NB4 (cell line): ENCODE measurements around the gene VPS13C.

Experiments used
- DNase-seq: peaks from one replicate; pipeline ENCODE4 v3.0.0; 2010; ENCODE audit warnings: low read depth
- H3K4me3 ChIP-seq: one replicate; pipeline ENCODE4 v1.5.1; 2011; ENCODE audit warnings: mild to moderate bottlenecking, low read depth, low read length, moderate library complexity
- CTCF ChIP-seq: IDR thresholded peaks from one replicate; pipeline ENCODE4 v1.5.1; 2012; ENCODE audit warnings: low read depth, low read length
- MAX ChIP-seq: IDR thresholded peaks from 2 replicates; pipeline ENCODE4 v1.6.1; 2011; ENCODE audit warnings: low read depth, low read length
- MYC ChIP-seq: IDR thresholded peaks from 2 replicates; pipeline ENCODE4 v1.6.1; 2011; ENCODE audit warnings: low read depth, low read length
- POLR2A ChIP-seq: IDR thresholded peaks from 2 replicates; pipeline ENCODE4 v1.6.1; 2011; ENCODE audit warnings: mild to moderate bottlenecking; ENCODE audit not compliant: insufficient read length; ENCODE audit errors: extremely low read depth

The VPS13C gene

GRCh38 chr15:62087671-62088352 is 27.6 kb upstream of the VPS13C start:
- DNase-seq = no peak
- no peak overlapping the region for H3K4me3 ChIP-seq
- TF ChIP-seq POLR2A (no peak), MYC (no peak), MAX (no peak), CTCF (no peak)

GRCh38 chr15:62085740-62086139 is 25.5 kb upstream of the VPS13C start:
- DNase-seq = no peak
- TF ChIP-seq CTCF (no peak), MYC (no peak), POLR2A (no peak), MAX (no peak)
- H3K4me3 ChIP-seq = no peak overlapping the region

GRCh38 chr15:62083194-62084154 is 23.2 kb upstream of the VPS13C start:
- H3K4me3 ChIP-seq = no peak overlapping the region
- DNase-seq = no peak
- TF ChIP-seq CTCF = no peak
- no peak for TF ChIP-seq MYC
- no peak for TF ChIP-seq MAX
- TF ChIP-seq POLR2A = no peak

- H3K4me3 ChIP-seq = no peak overlapping the region
- no peak for DNase-seq
- TF ChIP-seq MAX (no peak), POLR2A (no peak), CTCF (no peak), MYC (no peak)
These were observed 19.3 kb upstream of the VPS13C start for GRCh38 chr15:62079594-62079993.

- DNase-seq = no peak
- no peak overlapping the region for H3K4me3 ChIP-seq
- no peak for TF ChIP-seq MYC
- no peak for TF ChIP-seq CTCF
- TF ChIP-seq MAX = no peak
These were observed 15.5 kb upstream of the VPS13C start for GRCh38 chr15:62075595-62076277.
